Measurements from ENCODE around the gene TMEM258.
A peak's percentile ranks its signal among the peaks of the same experiment; 100 is the strongest.

Gene TMEM258

DNA sequence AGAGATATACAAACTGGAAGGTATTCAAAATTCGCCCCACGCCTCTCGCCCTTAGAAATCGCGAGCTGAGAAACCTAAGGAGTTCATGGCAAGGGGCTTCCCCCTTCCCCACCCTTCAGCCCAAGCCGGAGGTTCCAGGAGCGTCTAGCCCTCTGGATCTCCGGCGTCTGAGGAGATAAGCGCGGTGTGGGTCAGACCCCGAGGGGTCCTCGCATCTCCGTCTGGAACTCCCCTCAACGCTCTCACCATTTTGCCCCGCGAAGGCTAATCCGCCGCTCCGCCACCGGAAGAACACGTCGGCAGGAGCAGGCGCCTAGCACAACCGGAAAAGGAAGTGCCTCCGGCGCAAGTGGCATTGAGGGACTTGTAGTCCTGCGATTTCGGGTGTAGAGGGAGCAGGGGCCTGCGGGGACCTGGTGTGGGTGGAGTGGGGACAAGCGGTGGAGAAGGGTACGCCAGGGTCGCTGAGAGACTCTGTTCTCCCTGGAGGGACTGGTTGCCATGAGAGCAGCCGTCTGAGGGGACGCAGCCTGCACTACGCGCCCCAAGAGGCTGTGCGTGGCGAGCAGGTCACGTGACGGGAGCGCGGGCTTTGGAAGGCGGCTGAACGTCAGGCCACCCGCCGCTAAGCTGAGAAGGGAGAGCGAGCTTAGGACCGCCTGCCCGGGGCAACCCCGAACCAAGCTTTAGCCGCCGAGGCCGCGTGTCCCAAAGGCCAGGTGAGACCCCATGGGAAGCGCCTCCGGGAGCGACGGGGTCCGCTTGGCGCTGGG, at the start of gene TMEM258, which contains the start of gene FEN1:
Gene TMEM258 (minus strand): TSS at position 290 of the 773 bp plus-strand sequence. CDS start 41 bp downstream, at position 249.
Gene FEN1 (plus strand): TSS at position 602 of the 773 bp plus-strand sequence. CDS start 2,451 bp downstream, outside the sequence.
- DNase-seq, result peak; percentile 69 to 76 (median 72)

DNA sequence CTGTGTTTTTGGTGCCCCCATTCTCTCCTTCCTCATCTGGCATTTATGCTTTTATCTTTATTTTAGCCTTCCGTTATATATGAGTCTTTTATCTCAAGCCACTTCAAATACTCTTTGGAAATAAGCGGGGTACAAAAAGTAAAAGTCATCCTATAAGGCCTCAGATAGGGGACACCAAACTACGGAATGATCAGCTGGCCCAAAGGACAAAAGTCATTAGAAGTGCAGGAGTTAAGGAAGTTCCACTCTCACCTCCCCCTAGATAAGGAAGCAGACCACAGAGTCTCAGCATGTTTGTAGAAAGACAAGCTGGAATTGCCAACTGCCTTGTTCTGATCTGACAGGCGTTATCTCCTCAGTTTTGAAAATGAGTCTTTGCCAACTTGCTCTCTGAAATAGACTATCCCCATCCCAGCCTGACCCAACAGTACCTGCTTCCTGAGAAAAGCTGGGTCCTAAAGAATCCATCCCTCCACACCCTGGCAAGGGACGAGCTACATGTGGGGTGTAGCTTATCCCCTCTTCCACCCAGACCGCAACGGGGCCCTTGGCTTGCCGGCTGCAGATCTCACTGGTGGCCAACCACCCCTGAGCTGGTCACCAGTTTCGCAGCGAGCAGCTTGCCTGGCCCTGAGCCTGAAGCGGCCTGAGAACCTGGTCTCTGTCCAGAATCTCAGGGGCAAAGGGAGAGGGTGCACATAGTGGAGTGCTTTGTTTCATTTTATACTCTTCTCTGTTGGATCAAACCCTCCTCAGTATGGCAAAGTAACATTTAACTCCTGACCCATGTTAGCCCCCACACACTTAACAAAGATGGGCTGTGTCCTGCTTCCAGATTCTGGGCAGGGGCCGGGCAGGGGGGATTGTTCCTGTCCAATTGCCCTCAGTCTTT, 49.5 kb upstream of the TMEM258 start:
- DNase-seq, result no peak

DNA sequence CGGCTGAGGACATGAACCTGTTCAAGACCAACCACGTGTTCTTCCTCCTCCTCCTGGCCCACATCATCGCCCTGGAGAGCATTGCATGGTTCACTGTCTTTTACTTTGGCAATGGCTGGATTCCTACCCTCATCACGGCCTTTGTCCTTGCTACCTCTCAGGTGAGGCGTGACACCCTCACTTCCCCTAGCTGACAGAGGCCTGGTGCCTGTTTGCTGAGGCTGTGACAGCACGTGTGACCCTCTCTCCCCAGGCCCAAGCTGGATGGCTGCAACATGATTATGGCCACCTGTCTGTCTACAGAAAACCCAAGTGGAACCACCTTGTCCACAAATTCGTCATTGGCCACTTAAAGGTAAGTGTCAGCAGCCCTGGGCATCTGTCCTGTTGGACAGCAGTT, 48.0 kb upstream of the TMEM258 start:
- DNase-seq, result no peak

DNA sequence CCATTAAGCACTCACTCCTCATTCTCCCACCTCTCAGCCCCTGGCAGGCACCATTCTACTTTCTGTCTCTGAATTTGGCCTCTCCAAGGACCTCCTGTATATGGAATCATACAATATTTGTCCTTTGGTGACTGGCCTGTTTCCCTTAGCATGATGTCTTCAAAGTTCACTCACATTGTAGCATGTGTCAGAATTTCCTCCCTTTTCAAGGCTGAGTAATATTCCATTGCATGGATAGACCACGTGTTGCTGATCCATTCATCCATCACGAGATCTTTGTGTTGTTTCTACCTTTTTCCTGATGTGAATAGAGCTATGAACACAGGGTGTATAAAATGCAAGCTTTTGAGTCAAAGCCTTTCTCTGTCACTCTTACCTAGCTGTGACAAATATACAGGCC, 47.3 kb upstream of the TMEM258 start:
- DNase-seq, result no peak

DNA sequence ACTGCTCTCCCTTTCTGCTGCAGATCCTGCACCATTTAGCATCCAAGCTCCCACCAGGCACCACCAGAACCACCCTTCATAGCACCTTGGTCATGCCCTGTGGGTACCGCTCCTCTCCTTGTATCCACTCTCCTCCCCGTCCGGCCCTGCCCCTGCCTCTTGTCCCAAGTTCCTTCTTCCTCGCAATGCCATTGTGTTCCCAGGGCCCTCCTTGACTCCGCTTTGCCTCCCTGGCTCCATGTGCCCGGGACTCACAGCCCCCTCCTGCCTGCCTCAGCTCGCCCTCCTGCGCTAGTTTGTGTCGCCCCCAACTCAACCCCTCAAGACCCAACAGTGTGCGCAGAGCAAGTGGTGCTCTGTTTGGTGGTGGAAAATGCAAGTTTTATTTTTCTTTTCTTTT, 46.5 kb upstream of the TMEM258 start:
- DNase-seq, result no peak

DNA sequence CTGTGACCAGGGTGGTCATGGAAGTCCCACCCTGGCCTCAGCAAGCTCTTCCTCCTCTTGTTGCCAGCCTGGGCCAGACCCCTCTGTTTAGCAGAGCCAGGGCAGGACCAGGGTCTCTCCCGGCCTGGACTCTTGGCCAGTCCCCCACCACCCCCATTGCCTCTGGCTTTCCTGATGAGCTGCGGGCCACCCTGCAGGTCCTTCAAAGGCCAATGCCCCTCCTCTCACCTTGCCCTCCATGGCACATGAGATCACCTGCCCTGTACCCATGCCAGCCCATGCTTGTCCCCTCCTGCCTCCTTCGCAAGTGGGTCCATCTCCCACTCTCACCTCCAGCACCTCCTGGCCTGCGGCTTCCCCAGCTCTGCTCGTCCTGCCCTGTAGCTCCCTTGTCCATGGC, 46.1 kb upstream of the TMEM258 start:
- DNase-seq, result no peak

DNA sequence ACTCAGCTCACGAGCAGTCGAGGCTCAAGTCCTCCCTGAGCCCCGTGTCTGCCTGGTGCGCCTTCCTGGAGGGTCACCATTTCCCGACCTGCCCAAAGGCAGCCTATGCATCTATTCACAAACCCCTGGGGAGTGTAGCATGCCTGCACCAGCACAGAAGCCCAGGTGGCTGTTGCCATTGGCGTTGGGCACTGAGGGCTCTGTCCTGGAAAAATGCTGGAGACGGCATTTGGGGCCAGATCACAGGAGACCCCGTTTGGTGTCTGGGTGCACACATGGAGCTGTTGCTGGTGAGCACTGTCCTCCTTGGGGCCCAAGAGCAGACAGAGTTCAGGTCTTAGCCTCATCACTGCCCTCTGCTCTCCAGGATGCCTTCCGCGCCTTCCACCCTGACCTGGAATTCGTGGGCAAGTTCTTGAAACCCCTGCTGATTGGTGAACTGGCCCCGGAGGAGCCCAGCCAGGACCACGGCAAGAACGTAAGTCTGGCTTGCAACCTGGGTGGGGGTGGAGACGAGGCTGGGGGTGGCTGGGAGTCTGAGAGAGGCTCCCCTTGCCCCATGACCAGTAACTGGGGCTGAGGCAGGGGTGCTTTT, 45.1 kb upstream of the TMEM258 start:
- no peak for DNase-seq

DNA sequence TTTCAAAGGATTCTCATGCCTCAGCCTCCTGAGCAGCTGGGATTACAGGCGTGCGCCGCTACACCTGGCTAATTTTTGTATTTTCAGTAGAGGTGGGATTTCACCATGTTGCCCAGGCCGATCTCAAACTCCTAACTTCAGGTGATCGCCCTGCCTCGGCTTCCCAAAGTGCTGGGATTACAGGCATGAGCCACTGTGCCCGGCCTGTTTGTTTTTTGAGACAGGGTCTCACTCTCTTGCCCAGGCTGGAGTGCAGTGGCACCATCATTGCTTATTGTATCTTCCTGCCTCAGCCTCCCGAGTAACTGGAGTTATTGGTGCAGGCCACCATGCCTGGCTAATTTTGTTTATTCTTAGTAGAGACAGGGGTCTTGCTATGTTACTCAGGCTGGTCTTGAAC, 43.8 kb upstream of the TMEM258 start:
- no peak for DNase-seq

DNA sequence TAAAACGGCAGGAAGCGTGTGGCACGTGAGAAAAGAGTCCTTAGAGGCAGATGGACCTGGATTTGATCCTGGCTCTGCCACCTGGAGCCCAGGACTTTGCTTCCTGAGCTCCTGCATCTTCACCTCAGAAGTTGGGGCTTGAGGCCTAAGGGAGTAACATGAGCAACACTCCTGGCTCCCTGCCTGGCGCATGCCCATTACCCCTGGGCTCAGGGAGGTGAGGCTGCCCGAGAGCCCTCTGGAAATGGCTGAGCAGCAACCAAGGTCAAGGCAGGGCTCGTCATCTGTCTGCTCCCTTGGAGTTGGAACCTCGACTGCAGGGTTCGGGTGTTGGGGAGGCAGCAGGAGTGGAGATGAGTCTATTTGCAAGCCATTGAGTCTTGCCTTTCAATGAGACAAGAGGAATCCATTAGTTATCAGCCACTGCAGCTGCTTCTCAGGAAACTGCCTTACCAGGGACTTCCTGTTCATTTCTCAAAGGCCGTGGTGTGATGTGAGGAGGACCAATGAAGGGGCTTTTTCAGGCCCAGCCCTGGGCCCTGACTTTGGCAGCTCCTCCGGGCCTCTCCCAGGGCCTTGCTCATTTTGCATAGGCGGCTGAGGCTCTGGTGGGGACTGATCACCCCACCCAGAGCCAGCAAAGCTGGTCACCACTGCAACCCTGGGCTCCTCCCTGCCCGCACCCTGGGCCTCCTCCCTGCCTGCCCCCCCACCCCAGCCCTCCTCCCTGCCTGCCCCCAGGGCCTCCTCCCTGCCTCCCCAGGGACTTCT, 42.1 kb upstream of the TMEM258 start:
- DNase-seq, result no peak

DNA sequence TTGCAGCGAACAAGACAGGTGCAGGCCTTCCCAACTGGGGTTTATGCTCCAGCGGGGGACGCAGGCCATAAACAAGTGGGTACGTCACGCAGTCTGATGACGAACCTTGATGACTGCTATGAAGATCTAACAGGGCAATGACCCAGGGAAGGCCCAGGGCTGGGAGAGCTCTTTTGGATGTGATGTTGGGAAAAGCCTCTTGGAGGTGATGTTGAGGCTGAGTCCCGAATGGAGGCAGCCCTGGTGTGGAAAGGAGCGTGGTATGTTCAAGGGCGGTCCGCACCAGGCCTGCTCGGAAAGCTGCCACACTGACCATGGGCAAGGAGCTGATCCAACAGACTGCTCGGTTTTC, 41.5 kb upstream of the TMEM258 start:
- no peak for DNase-seq

DNA sequence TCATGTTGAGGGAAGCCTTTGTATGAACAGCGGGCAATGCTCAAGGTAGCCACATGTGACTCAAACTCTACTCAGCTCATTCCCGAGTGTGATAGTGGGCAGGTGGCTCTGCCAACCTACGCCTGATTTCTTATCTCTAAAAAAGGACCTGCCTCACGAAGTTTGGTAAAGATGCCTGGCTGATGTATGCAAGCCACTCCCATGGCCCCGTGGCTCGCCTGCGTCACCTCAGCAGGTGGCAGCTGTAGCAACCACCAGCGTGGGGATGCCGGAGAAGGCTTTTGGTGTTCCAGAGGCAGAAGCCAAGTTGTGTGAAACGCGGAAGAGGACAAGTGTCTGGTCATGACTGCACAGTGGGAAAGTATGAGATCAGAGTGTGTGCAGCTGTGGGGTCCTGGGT, 41.1 kb upstream of the TMEM258 start:
- no peak for DNase-seq

DNA sequence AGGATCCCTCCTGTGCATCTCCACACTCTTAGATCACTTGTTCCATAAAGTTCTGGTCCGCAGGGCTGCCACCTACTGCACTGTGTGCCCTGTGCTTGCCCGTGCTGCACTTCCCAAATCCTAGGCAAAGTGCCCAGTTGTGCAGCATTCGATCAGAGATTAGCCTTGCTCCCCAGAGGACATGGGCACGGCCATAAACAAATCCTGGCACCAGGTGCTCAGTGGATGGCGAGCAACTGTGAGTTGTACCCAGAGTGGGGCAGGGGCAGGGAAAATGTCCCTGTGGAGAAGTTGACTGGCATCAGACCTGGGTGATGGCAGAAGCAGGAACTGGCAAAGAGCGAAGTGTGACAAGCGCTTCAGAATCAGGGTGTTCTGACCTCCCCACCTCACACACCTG, 40.4 kb upstream of the TMEM258 start:
- no peak for DNase-seq

DNA sequence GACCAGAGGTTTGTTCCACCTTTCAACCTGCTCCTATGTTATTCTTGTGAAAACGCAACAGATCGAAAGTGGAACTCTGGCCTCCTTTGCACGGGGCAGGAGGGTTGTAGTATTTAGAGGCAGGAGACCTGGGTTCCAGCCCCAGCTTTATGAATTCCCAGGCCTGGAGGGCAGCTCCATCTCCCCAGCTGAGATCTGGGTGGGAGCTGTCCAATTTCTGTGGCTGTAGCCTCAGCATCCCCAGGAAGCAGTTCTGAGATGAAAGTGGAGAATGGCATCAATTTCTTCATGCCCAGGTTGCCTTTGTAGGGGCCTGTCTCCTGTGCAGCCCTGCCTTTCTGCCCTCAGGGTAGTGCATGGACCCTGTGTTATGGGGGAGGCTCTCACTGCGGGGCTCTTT, 39.8 kb upstream of the TMEM258 start:
- no peak for DNase-seq

DNA sequence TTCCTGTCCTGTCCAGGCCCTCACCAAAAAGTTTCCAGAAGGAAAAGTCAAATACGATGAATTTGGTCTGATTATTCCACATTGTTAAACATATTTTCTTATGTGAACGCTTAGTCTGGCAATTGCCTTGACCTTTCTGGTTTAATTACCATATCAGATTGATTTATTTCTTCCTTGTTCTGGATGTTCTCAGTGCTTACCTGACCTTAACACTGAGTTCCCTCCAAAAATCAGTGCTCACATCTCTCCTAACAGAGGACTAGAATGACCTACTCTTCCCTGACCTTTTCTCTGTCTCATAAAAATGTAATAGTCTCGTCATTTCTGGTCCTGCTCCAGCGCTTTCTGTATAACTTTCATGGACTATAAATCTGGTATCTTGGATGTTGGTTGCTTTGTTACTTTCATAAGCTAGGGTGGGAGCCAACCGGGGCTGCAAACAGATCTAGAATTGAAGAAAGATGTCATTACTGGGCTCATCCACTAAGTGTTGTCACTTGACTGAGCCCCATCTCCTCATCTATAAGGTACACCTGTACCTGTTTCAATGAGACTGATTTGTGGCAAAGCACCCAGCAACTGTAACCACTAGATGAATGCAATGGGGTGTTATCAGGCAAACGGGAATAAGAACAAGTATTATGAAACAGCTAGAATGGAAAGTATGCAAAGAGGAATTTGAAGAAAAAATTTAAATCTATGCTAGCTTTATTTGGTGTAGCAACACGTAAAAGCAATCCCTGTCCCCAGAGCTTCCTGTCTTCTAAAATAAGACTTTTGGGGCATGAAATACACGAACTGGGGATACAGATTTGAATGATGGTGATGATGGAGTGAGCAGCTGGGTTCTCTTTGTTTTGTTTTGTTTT, 38.1 kb upstream of the TMEM258 start:
- DNase-seq, result no peak

DNA sequence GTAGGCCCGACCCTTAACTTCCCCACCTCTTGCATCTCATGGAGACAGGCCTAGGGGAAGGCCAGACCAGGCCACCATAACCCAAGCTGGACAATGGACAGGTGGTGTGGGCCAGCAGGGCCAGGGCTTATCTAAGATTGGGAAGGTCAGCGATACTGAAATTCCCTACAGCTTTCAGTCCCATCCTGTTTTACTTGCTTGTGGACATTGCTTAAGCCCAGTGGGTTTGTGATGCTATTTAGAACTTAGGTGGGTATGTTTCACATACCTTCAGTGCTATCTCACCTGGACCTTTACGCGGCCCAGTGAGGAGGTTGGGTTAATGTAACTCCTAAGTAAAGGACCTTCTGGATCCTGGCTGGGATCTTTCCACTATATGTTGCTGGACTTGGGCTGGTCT, 37.4 kb upstream of the TMEM258 start:
- no peak for DNase-seq

DNA sequence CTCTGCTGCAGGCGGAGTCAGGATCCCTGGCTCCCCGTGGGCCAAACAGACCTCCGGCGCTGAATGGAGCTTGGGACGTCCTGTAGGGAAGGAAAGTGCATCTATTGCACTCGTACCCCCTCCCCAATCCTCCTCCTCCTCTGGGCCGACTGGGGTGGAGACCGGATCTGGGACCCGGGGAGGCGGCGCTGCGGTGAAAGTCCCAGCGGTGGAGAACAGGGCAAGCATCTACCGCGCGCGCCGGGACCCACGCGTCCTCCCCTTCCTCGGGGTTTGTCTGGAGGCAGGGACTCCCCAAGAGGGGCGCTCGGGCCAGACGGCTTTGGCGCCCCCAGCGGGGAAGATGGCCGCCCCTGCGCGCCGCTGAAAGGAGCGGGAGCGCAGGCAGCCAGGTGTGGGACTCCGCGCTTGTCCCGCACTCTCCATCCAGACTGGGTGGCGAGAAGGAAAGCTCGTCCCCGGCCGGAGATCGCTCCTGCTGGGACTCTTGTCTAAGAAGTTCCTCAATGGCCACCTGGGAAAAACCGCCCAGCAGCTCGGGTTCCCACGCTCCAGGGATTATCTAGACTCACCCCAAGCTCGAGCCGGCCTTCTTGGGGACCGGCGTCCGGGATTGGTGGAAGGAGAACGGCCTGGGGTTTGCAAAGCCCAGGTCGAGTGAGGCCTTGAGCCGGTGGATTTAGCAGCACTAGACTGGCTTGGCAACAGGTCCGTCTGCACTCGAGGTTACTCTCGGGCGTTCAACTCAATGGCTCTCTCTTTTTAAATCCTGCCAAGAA, 36.4 kb upstream of the TMEM258 start:
- no peak for DNase-seq

DNA sequence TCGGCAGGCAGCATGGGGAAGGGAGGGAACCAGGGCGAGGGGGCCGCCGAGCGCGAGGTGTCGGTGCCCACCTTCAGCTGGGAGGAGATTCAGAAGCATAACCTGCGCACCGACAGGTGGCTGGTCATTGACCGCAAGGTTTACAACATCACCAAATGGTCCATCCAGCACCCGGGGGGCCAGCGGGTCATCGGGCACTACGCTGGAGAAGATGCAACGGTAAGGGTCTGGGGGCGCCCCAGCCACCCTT, 35.9 kb upstream of the TMEM258 start:
- DNase-seq, result no peak

DNA sequence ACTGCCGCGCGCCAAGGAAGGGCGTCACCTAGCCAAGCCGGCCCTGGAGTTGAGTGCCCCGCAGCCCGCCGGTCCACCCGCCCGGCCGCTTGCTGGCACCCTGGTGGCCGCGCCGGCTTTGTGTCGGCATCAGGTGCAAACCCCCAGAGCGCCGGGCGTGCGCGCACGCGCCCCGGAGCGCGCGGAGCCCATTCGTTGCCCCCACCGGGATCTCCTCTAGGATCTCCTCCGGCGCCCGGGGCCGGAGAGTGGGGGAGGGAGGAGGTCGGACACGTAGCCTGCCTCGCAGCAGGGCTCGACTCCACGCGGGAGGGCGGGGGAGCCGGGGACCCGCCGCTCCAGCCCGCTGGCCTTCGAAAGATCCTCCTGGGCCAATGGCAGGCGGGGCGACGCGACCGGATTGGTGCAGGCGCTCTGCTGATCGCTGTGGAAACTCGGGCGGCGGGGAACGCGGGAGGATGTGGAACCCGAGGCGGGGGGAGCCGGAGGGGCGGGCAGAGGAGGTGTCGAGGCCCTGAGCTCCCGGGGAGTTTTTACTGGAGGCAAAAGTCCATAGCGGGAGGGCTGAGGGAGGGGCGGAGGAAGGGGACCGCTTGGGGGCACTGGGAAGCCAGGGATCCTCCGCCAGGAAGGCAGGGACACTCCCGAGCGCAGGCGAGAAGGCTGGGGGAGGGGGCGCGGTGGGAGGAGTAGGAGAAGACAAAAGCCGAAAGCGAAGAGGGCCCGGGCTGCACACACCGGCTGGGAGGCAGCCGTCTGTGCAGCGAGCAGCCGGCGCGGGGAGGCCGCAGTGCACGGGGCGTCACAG, 35.4 kb upstream of the TMEM258 start, which contains the start of gene FADS2:
Gene FADS2 (plus strand): TSS at position 730 of the 808 bp plus-strand sequence. CDS start 91 bp downstream, outside the sequence.
- peak in 1 of 4 experiments; percentile 15 for DNase-seq

DNA sequence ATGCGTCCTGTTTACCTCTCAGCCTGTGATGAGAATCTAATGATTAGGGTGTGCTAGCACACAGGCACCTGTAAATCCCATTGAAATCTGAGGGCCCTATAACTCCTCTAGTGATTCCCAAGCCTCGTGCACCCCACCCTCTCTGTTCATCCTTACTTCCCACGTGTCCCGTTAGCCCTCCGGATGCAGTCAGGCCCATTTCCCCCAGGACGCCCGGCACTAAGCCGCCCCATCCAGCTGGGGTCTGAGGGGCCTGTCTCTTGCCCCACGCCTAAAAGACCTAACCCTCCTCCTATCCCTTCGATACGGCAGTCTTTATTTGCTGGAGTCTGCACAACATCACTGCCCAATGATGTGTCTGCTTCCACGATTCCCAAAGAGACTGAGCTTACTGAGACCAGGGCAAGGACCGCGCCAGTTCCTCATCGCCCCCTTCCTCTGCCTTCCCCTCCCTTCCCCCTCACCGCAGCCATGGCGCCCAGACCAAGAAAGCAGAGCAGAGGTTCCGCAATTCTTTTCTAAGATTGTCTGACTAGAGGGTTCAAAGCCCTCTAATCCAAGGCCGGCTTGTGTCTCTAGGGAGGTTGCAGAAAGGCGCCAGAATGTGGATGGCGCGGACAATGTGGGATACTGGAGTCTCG, 34.7 kb upstream of the TMEM258 start:
- no peak for DNase-seq

DNA sequence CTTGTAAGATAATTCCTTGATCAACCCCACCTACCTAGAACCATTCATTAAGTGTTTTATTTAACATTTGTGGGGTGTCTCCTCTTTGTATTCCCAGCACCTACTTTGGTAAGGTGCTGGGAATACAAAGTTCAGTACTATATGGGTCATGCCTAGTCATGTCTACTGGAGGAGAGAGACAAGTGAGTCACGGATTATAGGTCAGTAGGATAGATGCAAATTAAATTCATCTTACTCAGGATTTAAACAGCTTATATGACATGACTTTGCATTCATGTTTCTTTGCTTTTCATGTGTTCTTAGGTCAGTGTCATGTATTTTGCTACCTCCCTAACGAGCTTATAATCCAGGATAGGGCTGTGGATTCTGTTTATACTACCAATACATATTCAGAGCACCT, 27.8 kb upstream of the TMEM258 start:
- no peak for DNase-seq

Data from activated CD4-positive, CD25-positive, alpha-beta regulatory T cell (primary cell).